ENCODE measurements around the gene OPA1.

OPA1 gene, protein sequence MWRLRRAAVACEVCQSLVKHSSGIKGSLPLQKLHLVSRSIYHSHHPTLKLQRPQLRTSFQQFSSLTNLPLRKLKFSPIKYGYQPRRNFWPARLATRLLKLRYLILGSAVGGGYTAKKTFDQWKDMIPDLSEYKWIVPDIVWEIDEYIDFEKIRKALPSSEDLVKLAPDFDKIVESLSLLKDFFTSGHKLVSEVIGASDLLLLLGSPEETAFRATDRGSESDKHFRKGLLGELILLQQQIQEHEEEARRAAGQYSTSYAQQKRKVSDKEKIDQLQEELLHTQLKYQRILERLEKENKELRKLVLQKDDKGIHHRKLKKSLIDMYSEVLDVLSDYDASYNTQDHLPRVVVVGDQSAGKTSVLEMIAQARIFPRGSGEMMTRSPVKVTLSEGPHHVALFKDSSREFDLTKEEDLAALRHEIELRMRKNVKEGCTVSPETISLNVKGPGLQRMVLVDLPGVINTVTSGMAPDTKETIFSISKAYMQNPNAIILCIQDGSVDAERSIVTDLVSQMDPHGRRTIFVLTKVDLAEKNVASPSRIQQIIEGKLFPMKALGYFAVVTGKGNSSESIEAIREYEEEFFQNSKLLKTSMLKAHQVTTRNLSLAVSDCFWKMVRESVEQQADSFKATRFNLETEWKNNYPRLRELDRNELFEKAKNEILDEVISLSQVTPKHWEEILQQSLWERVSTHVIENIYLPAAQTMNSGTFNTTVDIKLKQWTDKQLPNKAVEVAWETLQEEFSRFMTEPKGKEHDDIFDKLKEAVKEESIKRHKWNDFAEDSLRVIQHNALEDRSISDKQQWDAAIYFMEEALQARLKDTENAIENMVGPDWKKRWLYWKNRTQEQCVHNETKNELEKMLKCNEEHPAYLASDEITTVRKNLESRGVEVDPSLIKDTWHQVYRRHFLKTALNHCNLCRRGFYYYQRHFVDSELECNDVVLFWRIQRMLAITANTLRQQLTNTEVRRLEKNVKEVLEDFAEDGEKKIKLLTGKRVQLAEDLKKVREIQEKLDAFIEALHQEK

DNA sequence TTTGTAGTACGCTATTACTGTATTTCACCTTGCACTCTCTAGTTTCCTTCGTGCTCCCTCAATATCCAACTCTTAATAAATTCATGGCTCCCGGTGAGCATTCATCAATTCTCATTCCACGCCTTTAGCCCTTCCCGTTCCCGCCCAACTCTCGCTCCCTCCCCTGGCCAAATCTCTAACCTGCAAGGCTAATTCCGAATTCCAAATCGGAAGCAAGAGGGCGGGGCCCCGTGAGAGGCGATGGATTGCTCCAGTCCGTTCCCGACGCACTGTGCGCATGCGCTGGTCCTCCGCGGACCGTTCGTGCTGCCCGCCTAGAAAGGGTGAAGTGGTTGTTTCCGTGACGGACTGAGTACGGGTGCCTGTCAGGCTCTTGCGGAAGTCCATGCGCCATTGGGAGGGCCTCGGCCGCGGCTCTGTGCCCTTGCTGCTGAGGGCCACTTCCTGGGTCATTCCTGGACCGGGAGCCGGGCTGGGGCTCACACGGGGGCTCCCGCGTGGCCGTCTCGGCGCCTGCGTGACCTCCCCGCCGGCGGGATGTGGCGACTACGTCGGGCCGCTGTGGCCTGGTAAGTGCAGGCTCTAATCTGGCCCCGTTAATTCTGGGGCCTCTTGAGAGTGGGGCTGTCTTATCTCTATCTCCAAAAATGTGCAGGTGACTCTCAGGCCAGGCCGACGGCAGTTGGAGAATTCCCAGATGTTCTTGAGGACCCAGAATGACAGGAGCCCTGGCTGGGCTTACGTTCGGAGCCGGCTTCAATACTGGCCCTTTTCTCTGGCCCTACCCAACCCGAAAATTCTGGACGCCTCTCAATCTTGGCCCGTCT, at the start of gene OPA1:
TSS of gene OPA1 (plus strand) at position 368 of the 827 bp plus-strand sequence. CDS start at position 538, 170 bp downstream.
- peak; percentile 87 to 92 (median 87) for DNase-seq (ENCODE audit: low read depth in 3 of 3)

GRCh38 chr3:193544289-193544688, 48.7 kb upstream of the OPA1 start:
- no peak for DNase-seq (ENCODE audit: low read depth in 3 of 3)

- DNase-seq (ENCODE audit: low read depth in 3 of 3), result no peak
Measured at GRCh38 chr3:193545304-193545703, 47.7 kb upstream of the OPA1 start.

GRCh38 chr3:193546129-193546528, 46.9 kb upstream of the OPA1 start:
- DNase-seq (ENCODE audit: low read depth in 3 of 3), result no peak

GRCh38 chr3:193548406-193548805, 44.6 kb upstream of the OPA1 start:
- no peak for DNase-seq (ENCODE audit: low read depth in 3 of 3)

GRCh38 chr3:193552923-193553322, 40.1 kb upstream of the OPA1 start:
- DNase-seq (ENCODE audit: low read depth in 3 of 3), result no peak

GRCh38 chr3:193553586-193553985, 39.4 kb upstream of the OPA1 start:
- DNase-seq (ENCODE audit: low read depth in 3 of 3), result no peak

- DNase-seq (ENCODE audit: low read depth in 3 of 3), result no peak
Measured at GRCh38 chr3:193554811-193555210, 38.2 kb upstream of the OPA1 start, which contains the start of gene ATP13A4. Gene ATP13A4, minus strand, starts transcription at chr3:193554895. Its CDS starts 96 bp downstream, at chr3:193554799.

DNA sequence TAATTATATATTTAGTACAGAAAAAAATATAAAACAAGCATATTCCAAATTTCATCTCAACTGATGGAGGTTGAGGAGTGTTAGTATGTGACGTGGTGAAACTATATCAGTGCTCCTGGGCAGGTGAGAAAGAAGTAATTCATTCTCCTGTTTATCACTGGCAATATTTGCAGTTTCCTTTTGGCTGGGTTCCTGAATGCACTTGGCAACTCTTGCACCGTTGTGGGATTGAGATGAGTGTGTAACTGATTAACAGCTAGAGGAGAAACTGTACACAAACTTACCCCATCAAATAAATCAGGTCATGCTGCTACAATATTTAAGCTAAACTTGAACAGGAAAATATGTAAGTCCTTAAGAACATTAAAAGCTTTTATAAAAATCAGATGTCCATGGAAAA, 36.2 kb upstream of the OPA1 start:
- no peak for DNase-seq (ENCODE audit: low read depth in 3 of 3)

- DNase-seq (ENCODE audit: low read depth in 3 of 3), result no peak
Measured at GRCh38 chr3:193559100-193559499, 33.9 kb upstream of the OPA1 start.

GRCh38 chr3:193560091-193560490, 32.9 kb upstream of the OPA1 start:
- DNase-seq (ENCODE audit: low read depth in 3 of 3), result no peak

GRCh38 chr3:193560870-193561269, 32.1 kb upstream of the OPA1 start:
- DNase-seq (ENCODE audit: low read depth in 3 of 3), result no peak

DNA sequence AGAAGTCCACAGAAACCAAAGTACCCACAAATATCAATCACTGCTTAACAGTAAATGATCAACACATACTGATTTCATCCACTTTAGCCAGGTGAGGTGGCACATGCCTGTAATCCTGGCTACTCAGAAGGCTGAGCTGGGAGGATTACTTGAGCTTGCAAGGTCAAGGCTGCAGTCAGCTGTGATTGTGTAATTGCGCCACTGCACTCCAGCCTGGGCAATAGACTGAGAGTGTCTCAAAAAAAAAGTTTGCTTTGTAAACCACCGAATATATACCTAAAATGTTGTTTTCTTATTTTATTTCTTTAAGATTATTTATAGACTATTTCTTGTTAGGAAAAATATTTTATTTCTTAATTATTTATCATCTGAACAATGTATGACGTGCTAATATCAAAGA, 29.6 kb upstream of the OPA1 start:
- DNase-seq (ENCODE audit: low read depth in 3 of 3), result no peak

DNA sequence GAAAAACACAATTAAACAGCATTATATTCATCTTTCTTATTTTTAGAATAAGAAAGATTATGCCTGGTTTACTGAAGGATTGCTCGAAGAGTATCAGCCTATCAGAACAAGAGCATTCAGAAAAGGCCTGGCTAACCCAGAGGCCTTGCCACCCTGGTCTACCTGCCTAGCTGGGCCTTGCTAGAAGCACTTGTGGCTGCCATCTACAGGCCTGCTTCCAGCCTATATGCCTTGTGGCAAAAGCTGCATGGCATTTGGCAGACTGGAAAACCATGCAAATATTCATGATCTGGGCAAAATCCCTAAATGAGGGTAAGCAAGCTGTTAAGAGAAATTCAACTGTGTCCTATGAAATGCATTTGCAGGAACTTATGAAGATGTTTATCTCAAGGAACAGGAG, 29.0 kb upstream of the OPA1 start:
- no peak for DNase-seq (ENCODE audit: low read depth in 3 of 3)

DNA sequence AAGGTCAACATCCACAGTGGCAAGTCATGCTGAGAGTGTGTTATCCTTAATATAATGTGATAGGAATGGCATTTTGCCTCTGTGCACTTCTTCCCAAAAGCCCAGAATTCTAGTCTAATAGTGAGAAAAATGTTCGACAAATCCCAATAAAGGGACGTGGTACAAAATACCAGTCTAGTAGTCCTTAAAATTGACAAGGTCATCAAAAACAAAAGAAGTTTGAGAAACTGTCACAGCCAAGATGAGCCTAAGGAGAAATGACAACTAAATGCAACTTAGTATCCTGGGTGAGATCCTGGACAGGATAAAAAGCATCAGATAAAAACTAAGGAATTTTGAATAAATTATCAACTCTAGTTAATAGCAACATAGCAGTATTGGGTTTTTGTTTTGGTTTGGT, 23.9 kb upstream of the OPA1 start:
- no peak for DNase-seq (ENCODE audit: low read depth in 3 of 3)

DNA sequence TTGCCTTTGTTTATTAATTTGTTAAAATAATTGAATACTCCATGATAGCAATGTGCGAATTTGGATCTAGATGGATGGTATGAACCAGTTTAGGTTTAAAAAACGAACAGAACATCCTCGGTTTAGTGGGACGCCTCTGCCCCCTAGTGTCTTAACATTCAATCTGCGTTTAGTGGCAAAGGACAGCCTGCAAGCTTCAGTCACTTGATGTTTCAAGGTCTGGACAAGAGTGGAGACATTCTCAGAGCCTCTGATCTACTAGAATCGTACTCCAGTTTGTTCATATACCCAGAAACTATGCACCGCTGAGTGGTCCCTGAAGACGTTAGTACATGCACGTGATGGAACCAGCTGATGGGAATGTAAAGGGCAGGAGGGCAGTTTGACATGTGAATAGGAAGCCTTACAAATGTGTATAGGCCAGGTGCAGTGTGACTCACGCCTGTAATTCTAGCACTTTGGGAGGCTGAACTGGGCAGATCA, 20.5 kb upstream of the OPA1 start:
- DNase-seq (ENCODE audit: low read depth in 3 of 3), result peak in 2 of 3 experiments; percentile 28 to 29

- no peak for DNase-seq (ENCODE audit: low read depth in 3 of 3)
Measured at GRCh38 chr3:193573403-193574191, 19.4 kb upstream of the OPA1 start.

- no peak for DNase-seq (ENCODE audit: low read depth in 3 of 3)
Measured at GRCh38 chr3:193574488-193575070, 18.4 kb upstream of the OPA1 start.

GRCh38 chr3:193585530-193585929, 7.5 kb upstream of the OPA1 start:
- DNase-seq (ENCODE audit: low read depth in 3 of 3), result no peak

GRCh38 chr3:193586526-193586925, 6.5 kb upstream of the OPA1 start:
- DNase-seq (ENCODE audit: low read depth in 3 of 3), result no peak
